Measurements from ENCODE around the gene RTN4RL1. TPM values are rescaled to one million over a fixed set of nuclear protein-coding genes. Genes with fewer than 3 reads are reported as not detected.

The RTN4RL1 gene
- total RNA-seq, 4 donors from 2014 or later: 4.2 to 11.9 (median 9.8) TPM

DNA sequence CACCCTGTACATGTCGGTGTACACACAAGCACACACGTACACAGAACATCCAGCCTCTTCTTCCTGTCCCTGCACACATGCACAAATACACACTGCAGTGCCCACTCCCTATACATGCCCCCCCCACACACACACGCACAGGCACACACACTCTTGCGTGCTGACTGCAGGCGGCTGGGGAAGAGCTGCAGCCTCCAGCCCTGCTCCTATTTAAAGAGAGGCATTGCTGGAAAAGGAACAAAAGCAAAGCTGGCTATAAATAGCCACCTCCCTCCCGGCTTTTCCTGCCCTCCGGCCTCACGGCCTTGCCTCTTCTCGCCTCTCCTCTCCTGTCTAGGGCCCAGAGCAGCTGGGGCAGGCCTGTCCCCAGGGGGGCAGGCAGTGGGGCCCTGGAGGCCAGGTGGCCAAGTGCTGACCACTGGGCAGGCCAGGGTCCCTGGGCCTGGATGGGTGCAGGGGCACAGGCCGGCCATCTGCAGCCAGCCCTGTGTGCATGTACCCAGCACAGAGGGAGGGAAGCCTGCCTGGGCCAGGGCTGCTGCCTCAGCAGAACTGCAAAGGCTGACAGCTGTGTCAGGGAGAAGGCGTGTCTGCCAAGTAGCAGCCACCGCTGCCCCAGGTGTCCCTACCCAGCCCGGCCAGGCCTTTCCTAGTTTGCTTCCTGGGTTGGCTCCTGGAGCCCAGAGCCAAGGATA, 25.4 kb downstream of the RTN4RL1 start:
- TF ChIP-seq, protein P1, sequence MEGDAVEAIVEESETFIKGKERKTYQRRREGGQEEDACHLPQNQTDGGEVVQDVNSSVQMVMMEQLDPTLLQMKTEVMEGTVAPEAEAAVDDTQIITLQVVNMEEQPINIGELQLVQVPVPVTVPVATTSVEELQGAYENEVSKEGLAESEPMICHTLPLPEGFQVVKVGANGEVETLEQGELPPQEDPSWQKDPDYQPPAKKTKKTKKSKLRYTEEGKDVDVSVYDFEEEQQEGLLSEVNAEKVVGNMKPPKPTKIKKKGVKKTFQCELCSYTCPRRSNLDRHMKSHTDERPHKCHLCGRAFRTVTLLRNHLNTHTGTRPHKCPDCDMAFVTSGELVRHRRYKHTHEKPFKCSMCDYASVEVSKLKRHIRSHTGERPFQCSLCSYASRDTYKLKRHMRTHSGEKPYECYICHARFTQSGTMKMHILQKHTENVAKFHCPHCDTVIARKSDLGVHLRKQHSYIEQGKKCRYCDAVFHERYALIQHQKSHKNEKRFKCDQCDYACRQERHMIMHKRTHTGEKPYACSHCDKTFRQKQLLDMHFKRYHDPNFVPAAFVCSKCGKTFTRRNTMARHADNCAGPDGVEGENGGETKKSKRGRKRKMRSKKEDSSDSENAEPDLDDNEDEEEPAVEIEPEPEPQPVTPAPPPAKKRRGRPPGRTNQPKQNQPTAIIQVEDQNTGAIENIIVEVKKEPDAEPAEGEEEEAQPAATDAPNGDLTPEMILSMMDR (IDR thresholded peaks at IDR 0.05; ENCODE audit: low read depth): no peak

GRCh38 chr17:1997927-1998742, 27.0 kb downstream of the RTN4RL1 start:
- TF ChIP-seq, protein P1 (IDR thresholded peaks at IDR 0.05; ENCODE audit: low read depth): no peak

DNA sequence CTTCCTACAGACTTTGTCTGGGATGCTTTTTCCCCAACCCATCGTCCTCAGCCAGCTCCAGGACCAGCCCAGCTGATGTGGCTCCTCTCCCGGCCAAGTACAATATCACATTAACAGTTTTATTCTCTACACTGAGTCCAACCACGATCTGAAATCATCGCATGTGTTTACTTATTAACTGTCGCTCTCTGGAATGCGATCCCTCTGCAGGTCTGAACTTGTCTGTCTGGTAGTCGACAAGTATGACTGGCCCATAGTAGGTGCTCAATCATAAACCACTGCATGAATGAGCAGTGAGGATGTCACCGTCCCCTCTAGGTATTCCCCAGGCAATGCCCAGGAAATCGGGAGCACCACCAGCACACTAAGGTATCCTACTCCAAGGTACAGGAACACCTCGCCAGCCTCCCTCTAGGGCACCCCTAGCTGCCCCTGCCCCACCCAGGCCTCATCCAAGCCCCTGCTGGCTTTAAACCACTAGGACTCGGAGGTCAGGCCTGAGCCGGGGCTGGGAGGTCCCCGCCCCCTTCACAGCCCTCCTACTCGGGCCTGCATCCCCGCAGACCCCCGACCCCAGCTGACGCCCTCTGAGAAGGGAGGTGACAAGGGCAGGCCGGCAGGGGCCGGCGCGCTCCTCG, 27.7 kb downstream of the RTN4RL1 start:
- TF ChIP-seq, protein P1 (IDR thresholded peaks at IDR 0.05; ENCODE audit: low read depth): no peak

DNA sequence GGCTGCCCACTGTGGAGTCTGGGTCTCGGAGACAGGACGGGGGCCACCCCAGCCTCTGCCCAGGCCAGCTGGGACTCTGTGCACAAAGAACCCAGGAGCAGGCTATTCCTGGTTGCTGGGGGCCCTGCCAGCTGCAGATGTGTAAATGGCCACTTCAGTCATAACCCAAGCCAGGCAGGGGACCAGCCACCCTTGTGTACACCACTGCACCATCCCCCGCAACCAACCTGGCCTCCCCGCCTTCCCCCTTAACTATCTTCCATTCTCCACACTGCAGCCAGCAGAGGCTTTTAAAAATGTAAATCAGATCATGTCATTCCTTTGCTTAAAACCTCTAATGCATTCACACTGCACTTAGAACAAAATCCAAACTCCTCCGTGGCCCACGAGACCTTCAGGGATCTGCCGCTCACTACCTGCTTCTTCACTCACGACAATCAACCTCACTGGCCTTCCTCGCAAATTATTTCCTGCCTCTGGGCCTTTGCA, 28.3 kb downstream of the RTN4RL1 start:
- TF ChIP-seq, protein P1 (IDR thresholded peaks at IDR 0.05; ENCODE audit: low read depth): no peak

DNA sequence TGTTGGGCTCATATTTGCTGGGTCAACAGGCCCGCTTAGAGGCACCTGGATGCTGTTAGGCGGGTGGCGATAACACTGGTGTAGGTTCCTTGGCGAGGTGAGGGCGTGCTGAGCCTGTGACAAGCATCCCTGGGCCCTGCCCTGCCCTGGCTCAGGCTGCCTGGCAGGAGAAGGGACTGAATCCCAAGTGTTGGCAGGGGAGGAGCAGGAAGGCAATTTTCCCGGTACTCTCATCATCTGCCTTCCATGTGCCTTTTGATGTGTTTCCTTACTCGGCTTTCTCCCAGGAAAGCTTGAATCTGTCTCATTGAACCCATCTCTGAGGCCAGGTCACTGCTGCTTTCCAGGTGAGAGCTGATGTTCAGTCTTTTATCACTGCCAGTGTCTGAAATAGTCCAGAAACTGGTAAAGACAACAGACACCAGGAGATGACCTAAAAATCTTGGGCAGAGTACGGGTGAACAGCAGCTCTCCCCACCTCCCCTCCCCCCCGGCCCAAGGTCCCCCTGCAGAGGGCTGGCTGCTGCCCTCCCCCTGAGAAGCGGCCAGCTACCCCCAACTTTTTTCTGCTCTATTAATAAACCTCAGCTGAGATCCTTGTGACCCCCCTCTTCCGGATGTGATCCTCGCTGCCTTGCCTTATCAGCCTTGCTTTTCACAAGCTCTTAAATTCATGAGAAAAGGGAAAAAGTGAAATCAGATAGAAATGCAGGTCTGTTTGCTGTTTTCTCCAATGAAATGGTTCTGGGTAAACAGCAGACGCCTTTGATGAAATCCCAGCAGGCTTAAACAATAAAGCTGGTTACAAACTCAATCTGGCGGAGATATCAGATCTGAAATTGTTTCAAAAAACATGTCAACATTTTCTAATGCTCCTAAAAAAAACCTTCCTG, 29.0 kb downstream of the RTN4RL1 start:
- TF ChIP-seq, protein P1 (IDR thresholded peaks at IDR 0.05; ENCODE audit: low read depth): no peak

DNA sequence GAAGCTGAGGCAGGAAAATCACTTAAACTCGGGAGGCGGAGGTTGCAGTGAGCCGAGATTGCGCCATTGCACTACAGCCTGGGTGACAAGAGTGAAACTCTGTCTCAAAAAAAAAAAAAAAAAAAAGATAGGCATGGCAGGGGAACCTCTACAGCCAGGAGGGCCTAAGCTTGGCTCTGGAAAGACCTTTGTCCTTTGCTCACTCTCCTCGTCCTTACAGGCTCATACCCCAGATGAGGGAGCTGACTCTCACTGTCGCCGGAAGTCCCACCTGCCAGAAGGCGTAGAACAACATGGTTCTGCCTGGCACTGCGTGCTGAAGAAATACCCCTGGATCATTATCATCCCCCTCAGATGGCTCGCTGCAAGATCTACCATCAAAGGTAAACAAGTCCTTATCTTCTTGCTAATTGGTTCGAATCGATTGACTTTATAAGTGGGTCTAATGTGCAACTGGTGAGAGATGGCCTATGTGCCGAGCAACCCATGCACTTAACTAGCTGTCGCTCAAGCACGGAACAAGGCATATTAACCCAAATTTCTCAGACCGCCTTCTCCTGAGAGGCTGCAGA, 29.7 kb downstream of the RTN4RL1 start:
- TF ChIP-seq, protein P1 (IDR thresholded peaks at IDR 0.05; ENCODE audit: low read depth): no peak
